ENCODE results near the gene TRIM28.

GRCh38 chr19:58516964-58517833 lies 26.7 kb upstream of the TRIM28 start:
- TF ChIP-seq CTCF (IDR thresholded peaks at IDR 0.05; ENCODE audit: extremely low read depth in 1 of 2, insufficient read depth in 1 of 2, low read depth in 1 of 2, low read length in 2 of 2): no peak
- no peak for TF ChIP-seq EZH2 (IDR thresholded peaks at IDR 0.05; ENCODE audit: borderline replicate concordance, low read depth, low read length, severe bottlenecking)
- no peak for TF ChIP-seq POLR2A (IDR thresholded peaks at IDR 0.05; ENCODE audit: low read depth, low read length)
- no peak for TF ChIP-seq MYC (IDR thresholded peaks at IDR 0.05; ENCODE audit: low read depth, low read length)
- peak; percentile 13 for TF ChIP-seq POLR2AphosphoS5 (IDR thresholded peaks at IDR 0.05; ENCODE audit: insufficient read depth, low read depth, low read length)
